Epithelial cell of esophagus (primary cell): ENCODE results near the gene TFAP2A.

Experiments used
- DNase-seq: peaks from one replicate; pipeline ENCODE4 v3.0.0; 2010; ENCODE audit warnings: low read depth
- H3K4me3 ChIP-seq: 2 replicates; pipeline ENCODE4 v1.5.1; 2011; ENCODE audit warnings: mild to moderate bottlenecking, low read length, control low read depth
- TF ChIP-seq, protein P1 (sequence below): IDR thresholded peaks from 2 replicates; pipeline ENCODE4 v1.5.1; 2011; ENCODE audit warnings: low read depth, mild to moderate bottlenecking, low read length, control low read depth, inconsistent platforms; ENCODE audit not compliant: insufficient read depth; ENCODE audit errors: missing control alignments

Gene TFAP2A

DNA sequence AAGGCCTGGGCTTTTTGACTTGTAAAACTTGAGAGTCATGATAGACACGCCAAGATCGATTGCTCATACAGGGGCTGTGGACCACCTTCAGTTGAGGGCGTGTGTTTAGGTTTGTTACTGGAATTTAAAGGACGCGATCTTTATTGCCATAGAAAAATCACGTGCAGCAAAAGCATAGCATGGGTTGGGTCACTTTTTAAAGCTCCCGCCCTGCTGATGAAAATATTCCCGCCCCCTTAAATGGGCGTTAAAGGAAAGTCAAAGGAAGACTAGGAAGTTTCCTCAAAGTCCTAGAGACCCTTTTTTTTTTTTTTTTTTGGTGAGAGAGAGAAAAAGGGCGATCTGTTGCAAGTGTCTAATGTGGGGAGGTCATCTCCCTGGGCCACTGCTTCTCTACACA is 23.1 kb downstream of the TFAP2A start:
- DNase-seq = no peak
- TF ChIP-seq, protein P1, sequence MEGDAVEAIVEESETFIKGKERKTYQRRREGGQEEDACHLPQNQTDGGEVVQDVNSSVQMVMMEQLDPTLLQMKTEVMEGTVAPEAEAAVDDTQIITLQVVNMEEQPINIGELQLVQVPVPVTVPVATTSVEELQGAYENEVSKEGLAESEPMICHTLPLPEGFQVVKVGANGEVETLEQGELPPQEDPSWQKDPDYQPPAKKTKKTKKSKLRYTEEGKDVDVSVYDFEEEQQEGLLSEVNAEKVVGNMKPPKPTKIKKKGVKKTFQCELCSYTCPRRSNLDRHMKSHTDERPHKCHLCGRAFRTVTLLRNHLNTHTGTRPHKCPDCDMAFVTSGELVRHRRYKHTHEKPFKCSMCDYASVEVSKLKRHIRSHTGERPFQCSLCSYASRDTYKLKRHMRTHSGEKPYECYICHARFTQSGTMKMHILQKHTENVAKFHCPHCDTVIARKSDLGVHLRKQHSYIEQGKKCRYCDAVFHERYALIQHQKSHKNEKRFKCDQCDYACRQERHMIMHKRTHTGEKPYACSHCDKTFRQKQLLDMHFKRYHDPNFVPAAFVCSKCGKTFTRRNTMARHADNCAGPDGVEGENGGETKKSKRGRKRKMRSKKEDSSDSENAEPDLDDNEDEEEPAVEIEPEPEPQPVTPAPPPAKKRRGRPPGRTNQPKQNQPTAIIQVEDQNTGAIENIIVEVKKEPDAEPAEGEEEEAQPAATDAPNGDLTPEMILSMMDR = no peak
- H3K4me3 ChIP-seq = no peak overlapping the region

DNA sequence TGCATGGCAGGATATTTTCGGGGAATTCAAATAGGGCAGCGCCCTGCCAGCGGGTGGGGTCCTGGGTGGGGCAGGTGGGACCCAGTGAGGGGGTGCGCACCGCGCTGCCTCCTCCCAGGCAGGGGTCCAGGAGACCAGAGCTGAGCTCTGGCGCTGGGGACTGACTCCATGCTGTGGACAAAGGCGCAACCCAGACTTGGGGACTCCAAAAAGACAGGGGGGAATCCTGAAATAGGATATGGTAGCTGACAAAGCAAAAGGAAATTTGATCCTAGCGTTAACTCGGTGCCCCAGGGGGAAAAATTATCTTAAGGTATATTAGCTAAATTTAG is 23.6 kb downstream of the TFAP2A start:
- H3K4me3 ChIP-seq = no peak overlapping the region
- TF ChIP-seq, protein P1 = no peak
- no peak for DNase-seq

DNA sequence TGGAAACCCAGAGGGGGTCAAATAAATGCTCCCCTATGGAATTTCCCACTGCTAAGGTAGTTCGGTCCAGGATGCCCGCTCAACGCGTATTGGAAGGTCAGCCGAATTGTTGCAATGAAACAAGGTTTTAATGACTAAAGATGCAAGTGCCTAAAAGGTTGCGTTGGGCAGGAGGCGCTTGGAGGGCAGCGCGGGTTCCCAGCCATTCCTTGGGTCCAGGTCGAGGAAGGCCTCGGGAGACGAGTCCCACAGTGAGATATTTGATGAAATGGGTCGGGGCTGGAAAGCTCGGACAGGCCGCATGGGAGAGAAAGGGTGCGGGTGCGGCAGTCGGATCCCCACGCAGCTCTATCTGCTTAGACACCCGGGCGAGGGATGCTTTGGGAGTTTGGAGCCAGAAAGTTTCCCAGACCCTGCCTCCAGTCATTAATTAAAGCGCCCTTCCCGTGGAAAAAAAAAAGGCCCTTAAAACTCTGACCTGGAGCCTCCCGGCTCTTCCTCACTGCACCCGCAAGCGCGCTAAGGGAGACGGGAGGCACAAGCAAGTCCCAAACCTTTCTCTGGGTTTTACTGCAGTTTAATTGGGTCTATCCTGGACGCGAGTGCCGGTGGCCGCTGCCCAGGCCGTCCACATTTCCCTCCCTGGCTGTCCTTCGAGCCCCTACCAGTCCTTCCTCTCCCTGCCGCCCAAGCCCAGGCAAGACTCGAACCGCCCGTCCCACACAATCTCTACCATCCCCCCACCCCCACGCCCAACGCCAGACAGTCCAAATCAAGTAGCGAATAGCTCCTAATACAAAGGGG is 24.2 kb downstream of the TFAP2A start:
- TF ChIP-seq, protein P1 = no peak
- DNase-seq = no peak
- H3K4me3 ChIP-seq = no peak overlapping the region

DNA sequence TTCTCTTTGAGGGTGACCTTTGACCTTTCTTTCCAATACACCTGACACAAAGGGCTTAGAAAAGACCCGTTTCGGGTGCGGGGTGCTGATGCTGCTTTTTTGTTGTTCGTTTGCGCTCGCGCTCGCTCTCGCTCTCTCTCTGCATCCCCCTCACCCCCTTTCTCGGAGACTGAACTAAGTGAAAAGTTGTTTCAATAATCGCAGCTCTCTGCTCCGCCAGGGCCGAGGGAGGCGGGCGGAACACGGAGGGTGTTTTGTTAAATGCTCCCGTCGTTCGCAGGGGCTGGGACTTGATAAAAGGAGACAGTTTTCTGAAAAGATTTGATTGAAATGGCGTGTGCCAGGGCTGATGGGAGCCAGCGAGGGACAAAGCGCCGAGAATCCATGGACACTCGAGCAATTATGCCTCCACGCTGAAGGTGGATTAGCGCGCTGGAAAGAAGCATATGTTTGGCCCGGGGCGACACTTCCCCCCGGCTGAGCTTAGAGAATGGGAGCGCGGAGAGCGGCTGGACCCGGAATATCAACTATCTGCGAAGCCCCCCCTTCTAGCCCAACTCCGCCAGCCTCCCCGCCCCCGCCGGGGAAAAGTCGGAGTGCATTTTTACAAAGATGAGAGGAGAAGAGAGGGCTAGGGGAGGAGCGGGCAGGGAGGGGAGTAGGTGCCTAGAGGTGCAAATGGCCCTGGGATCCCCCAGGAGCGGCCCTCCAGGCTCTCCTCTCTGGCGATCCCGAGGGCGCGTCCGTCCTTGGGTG is 25.0 kb downstream of the TFAP2A start:
- TF ChIP-seq, protein P1 = no peak
- no peak overlapping the region for H3K4me3 ChIP-seq
- DNase-seq = no peak

DNA sequence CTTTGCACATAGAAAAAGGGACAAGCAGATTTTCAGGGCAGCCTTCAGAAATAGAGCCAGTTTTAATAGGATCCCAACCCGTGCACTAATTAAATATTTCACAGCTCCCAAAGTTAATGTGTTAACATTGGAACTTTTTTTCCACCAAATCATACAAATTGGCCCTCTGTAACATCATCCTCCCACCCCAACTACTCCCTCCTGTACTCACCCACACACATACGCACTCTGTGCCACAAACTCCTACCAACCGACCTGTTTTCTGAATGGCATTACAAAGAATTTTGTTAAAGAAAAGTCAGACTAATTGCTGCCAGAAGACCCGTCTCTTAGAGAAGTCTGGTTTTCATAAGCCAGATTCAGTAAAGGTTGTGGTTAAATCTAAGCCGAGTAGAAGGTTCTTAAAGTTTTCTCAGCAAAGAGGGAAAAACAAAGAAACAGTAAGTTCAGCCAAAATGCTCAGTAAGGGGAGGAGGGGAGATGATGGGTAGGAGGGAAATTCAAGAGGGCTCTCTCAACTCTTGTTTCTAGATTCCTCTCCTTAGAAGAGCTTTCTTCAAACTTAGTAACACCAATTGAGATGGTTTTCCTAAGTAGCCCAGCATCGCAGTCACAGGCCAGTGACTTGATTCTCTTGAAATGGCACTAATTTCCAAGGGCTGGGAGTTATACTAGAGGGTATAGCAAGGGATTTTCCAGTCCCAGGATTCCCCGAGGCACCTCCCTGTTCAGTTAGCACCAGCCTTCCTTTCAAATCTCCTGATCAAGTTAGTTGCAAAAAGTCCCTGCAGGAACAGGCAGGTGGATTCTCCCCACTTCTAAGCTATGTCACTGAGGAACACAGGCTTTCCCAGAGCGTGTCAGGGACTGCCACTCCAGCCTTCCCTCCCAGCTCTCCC is 27.9 kb downstream of the TFAP2A start:
- DNase-seq = no peak
- TF ChIP-seq, protein P1 = no peak
- no peak overlapping the region for H3K4me3 ChIP-seq

DNA sequence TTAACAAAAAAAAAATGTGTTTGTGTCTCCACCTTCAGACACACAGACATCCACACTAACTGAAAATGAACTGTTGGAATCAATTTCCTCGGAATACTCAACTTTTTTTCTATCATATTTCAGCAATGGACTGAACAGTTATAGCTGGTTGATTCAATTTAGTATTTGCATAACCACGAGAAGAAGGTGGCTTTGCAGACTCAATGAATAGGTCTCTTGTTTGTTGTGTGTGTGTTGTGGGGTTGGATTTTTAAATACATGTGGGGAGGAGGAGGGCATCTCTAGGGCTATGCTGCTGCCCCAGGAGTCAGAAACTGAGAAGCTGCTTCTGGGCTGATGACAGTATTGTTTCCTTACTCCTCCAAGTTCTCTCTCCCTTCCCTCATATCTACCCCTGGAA is 28.7 kb downstream of the TFAP2A start:
- DNase-seq = no peak
- TF ChIP-seq, protein P1 = no peak

More for the DNA sequence above, 28.7 kb downstream of the TFAP2A start:
- H3K4me3 ChIP-seq = no peak overlapping the region
